ENCODE data around the gene KRTAP5-4.
"Not testable (repeated sequence)": the region's sequence is repeated elsewhere in the genome, so short reads cannot be mapped to it uniquely, and the experiment has no call there.

KRTAP5-4 gene

DNA sequence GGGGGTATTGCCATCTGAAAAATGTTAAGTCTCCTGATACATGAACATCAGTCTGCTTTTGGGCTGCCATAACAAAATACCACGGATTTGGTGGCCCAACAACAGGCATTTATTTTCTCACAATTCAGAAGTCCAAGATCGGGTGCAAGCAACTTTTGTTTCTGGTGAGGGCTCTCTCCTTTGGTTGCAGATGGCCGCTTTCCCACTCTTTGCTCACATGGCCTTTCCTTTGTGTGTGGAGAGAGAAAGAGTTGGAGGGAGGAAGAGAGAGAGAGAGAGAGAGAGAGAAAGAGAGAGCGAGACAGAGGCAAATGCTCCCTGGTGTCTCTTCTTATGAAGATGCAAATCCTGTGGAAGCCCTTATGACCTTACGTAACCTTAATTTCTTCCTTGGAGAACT is 21.3 kb downstream of the KRTAP5-4 start:
- DNase-seq (ENCODE audit: low read depth in 2 of 2) = no peak

GRCh38 chr11:1598816-1599215 is 23.1 kb downstream of the KRTAP5-4 start:
- DNase-seq (ENCODE audit: low read depth in 2 of 2) = no peak

DNA sequence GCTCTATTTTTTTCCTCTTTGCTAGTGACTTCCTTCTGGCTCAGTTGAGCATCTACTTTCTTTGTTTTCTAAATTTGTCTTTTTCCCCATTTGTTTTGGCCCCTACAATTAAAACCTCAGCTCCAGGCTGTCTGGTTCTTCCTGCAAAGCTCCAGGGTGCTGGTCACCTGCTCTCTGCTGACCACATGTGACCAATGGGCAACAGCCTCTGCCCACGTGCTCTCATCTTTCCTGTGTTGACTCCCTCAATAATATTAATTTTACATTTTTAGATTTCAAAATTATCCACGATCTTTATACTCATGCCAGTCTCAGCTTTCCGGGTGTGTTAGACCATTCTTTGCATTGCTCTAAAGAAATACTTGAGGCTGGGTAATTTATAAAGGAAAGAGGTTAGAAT is 23.5 kb downstream of the KRTAP5-4 start:
- not testable (repeated sequence) for DNase-seq (ENCODE audit: low read depth in 2 of 2)

DNA sequence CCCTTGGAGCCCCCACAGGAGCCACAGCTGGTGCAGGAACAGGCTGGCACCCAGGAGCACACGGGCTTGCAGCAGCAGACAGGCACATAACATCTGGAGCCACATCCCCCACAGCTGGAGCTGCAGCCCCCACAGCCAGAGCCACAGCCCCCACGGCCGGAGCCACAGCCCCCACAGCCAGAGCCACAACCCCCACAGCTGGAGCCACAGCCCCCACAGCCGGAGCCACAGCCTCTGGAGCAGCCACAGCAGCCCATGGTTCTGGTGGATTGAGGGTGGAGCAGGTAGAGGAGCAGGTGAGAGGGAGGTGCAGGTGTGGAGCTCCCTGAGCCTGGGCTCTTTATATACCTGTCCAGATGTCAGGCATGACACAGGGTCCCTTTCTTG is 24.0 kb downstream of the KRTAP5-4 start, which contains the start of gene KRTAP5-2:
Gene KRTAP5-2 (minus strand): TSS at position 301 of the 387 bp plus-strand sequence. CDS start 44 bp downstream, at position 257.
- no peak for DNase-seq (ENCODE audit: low read depth in 2 of 2)

GRCh38 chr11:1597331-1597993 is 24.5 kb downstream of the KRTAP5-4 start:
- no peak for DNase-seq (ENCODE audit: low read depth in 2 of 2)

GRCh38 chr11:1596576-1597121 is 25.3 kb downstream of the KRTAP5-4 start:
- DNase-seq (ENCODE audit: low read depth in 2 of 2) = not testable (repeated sequence)

GRCh38 chr11:1595994-1596575 is 25.9 kb downstream of the KRTAP5-4 start:
- DNase-seq (ENCODE audit: low read depth in 2 of 2) = not testable (repeated sequence)

DNA sequence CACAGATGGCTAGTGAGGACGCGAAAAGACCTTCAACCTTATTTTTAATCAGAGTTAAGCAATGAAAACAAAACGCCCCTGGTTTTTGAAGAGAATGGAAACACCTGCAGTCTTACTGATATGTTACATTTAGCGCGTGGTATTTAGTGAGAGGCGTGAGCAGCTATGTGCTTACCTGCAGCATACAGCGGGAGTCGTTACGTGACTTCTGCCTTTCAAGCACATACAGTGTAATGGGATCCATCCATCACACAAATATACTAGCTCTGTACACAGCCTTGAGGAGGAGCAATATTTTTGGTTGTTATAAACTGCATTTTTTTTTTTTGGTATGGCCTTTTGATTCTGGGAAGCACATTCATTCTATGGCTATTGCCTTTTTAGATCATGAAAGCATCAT is 29.3 kb downstream of the KRTAP5-4 start:
- no peak for DNase-seq (ENCODE audit: low read depth in 2 of 2)

GRCh38 chr11:1589996-1590395 is 31.9 kb downstream of the KRTAP5-4 start:
- DNase-seq (ENCODE audit: low read depth in 2 of 2) = no peak

DNA sequence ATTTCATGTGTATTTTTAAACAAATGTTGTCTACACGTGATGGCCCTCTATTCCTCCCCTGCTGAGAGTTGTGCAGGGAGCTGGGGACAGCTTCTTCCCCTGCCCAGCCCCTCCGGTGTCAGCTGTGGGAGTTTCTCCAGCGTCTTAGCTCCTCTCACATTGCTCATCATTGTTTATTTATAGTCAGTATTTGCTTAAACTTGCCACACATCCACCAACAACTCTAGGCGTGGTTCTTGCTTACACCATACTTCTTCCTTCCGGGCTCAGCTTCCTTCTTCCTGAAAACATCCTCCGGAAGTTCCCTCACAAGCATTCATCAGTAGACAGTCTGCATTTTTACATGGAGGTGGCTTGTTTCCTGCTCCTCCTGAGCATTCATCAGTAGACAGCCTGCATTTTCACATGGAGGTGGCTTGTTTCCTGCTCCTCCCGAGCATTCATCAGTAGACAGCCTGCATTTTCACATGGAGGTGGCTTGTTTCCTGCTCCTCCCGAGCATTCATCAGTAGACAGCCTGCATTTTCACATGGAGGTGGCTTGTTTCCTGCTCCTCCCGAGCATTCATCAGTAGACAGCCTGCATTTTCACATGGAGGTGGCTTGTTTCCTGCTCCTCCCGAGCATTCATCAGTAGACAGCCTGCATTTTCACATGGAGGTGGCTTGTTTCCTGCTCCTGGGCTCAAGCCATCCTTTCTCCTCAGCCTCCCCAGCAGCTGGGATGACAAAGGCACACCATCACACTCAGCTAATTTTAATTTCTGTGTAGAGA is 32.6 kb downstream of the KRTAP5-4 start:
- not testable (repeated sequence) for DNase-seq (ENCODE audit: low read depth in 2 of 2)

GRCh38 chr11:1586699-1587098 is 35.2 kb downstream of the KRTAP5-4 start:
- DNase-seq (ENCODE audit: low read depth in 2 of 2) = no peak

GRCh38 chr11:1584661-1585370 is 37.1 kb downstream of the KRTAP5-4 start, which contains the start of gene KRTAP5-1:
Gene KRTAP5-1 (minus strand): TSS chr11:1585283. CDS start chr11:1585249, 34 bp downstream.
- DNase-seq (ENCODE audit: low read depth in 2 of 2) = not testable (repeated sequence)

GRCh38 chr11:1582909-1583308 is 39.0 kb downstream of the KRTAP5-4 start:
- not testable (repeated sequence) for DNase-seq (ENCODE audit: low read depth in 2 of 2)

GRCh38 chr11:1581976-1582375 is 40.0 kb downstream of the KRTAP5-4 start:
- no peak for DNase-seq (ENCODE audit: low read depth in 2 of 2)

- no peak for DNase-seq (ENCODE audit: low read depth in 2 of 2)
These were observed 45.1 kb downstream of the KRTAP5-4 start for GRCh38 chr11:1576825-1577224.

DNA sequence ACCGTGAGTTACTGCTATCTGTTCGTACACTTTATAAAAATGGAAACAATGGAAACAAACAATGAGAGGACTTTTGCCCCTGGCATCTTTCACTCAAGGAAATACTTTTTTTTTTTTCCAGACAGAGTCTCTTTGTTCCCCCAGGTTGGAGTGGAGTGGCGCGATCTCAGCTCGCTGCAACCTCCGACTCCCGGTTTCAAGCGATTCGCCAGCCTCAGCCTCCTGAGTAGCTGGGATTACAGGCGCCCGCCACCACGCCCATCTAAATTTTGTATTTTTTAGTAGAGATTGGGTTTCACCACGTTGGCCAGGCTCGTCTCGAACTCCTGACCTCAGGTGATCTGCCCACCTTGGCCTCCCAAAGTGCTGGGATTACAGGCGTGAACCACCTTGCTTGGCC is 46.2 kb downstream of the KRTAP5-4 start:
- DNase-seq (ENCODE audit: low read depth in 2 of 2) = not testable (repeated sequence)

GRCh38 chr11:1574933-1575242 is 47.0 kb downstream of the KRTAP5-4 start:
- no peak for DNase-seq (ENCODE audit: low read depth in 2 of 2)

DNA sequence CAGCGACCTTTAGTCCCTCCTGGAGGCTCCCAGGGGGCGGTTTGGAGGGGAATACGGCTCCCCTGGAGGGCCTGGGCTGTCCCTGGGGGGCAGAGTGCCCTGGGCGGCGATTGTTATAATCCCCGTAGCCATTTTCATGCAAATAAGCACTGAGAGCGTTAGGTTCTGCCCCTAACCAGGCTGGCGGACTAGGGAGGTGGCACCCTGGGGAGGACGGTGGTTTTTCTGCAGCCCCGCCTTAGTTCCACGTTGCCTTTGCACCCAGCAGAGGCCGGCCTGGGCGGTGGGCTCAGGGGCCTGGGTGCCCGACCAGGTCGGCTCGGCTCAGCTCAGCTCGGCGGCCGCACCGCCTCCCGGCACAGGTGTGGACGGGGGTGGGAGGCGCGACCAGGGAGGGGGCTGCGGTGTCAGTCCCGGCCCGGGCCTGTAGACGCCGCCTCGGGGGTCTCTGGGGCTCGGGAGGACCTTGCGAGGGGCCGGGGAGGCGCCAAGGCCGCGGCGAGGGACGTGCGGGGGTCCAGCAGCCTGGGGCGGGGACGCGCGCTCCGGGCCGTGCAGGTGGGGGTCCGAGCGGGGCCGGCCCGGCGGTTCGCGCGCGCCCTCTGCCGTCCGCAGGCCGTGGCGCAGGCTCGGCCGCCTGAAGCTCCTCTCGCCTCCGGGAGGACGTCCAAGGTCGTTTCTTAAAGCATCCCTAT is 47.6 kb downstream of the KRTAP5-4 start:
- peak; percentile 24 to 37 for DNase-seq (ENCODE audit: low read depth in 2 of 2)

DNA sequence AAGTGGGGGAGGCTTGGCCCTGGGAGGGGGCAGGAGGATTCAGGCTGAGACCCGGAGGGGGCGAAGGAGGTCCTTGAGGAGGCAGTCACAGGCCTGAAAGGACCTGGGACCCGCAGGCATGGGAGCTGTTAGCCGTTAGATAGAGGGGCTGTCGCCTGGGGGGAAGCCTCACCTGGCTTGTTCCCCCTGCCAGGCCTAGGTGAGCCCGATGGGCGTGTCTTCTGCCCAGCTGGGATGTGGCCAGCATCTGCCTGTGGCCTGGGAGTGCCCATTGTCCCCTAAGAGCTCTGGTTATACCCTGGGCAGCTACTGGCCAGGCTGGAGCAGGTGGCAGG is 48.1 kb downstream of the KRTAP5-4 start:
- no peak for DNase-seq (ENCODE audit: low read depth in 2 of 2)

GRCh38 chr11:1573077-1573902 is 48.6 kb downstream of the KRTAP5-4 start:
- DNase-seq (ENCODE audit: low read depth in 2 of 2) = no peak
